ENCODE data around the gene SENP2. TPM values are rescaled to one million over a fixed set of nuclear protein-coding genes. Genes with fewer than 3 reads are reported as not detected.

The SENP2 gene
- total and polyA plus RNA-seq, 4 donors: 7.9 to 23.3 (median 11.3) TPM

DNA sequence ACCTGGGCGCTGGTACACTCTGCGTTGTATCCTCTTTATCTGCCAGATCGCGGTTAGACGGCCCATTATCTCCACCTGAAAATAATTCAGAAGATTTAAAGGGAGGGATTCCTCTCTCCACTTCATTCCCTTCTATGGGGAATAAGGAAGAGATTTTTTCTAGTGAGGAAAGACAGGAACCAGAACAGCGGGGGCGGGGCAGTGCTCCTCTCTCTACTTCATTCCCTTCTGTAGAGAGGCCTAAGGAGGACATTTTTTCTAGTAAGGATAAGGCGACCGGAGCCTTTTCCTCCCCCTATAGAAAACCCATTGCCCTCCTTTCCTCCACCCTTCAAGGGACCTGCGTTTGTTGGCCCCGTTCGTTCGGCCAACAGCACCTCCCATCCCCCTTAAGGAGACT, 25.4 kb upstream of the SENP2 start:
- no peak for DNase-seq (ENCODE audit: low spot score)
- Histone ChIP-seq H3K9ac (ENCODE audit: low read depth in 1 of 2, low read length in 2 of 2) (no peak overlapping the region), H3K9me3 (ENCODE audit: control insufficient read depth in 4 of 4, low read length in 3 of 4) (no peaks in the 10 kb centered on the region), H3K27ac (ENCODE audit: low read depth in 1 of 2, low read length in 2 of 2) (no peak overlapping the region), H3K4me3 (ENCODE audit: low read depth in 1 of 3, low read length in 3 of 3) (no peak overlapping the region), H3K27me3 (ENCODE audit: control insufficient read depth in 4 of 4, insufficient read depth in 4 of 4, low read length in 3 of 4) (no peaks in the 10 kb centered on the region), H3K36me3 (ENCODE audit: control insufficient read depth in 4 of 4, insufficient read depth in 3 of 4, low read depth in 1 of 4, low read length in 3 of 4) (no peaks in the 10 kb centered on the region), H3K4me1 (ENCODE audit: control insufficient read depth in 4 of 4, insufficient read depth in 4 of 4, low read length in 3 of 4) (no peaks in the 10 kb centered on the region)
- TF ChIP-seq NR2F2 (IDR thresholded peaks at IDR 0.05): no peak
- WGBS: 94% methylated on average over 13 of the region's 13 CpGs

DNA sequence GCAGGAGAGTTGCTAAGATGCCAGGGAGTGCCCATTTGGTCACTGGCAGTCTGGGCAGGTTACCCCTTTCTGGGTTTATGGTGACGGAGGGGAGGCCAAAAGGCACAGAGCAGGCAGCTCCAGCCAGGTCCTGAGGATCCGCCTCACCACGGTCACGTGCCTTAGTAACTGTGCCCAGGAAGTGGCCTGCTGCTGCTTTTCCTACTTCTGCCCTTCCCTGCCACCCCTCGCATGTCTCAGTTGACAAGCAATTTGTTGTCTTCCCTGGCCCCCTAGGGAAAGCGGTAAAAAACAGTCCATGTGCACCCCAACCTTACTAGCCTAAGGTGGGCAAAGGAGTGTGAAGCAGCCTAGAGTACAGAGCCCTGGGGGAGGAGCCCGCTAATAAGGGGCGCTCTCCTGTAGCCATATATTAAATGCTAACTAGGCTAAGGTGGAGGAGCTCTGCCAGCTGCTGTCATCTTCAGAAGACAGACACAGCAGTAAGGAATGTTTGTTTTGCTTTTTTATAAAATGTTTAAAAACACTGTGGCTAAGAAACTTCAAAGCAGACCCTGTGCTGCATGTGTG, 24.6 kb upstream of the SENP2 start:
- no peak overlapping the region for H3K9ac ChIP-seq (ENCODE audit: low read depth in 1 of 2, low read length in 2 of 2)
- no peaks in the 10 kb centered on the region for H3K36me3 ChIP-seq (ENCODE audit: control insufficient read depth in 4 of 4, insufficient read depth in 3 of 4, low read depth in 1 of 4, low read length in 3 of 4)
- TF ChIP-seq RAD21 (IDR thresholded peaks at IDR 0.05) (no peak), FOXA2 (IDR thresholded peaks at IDR 0.05) (no peak), GABPA (IDR thresholded peaks at IDR 0.05 in 1 of 2, conservative IDR thresholded peaks at IDR 0.05 in 1 of 2) (no peak), HNF4A (conservative IDR thresholded peaks at IDR 0.05) (no peak), HNF4G (IDR thresholded peaks at IDR 0.05) (no peak), RXRA (IDR thresholded peaks at IDR 0.05) (no peak), YY1 (IDR thresholded peaks at IDR 0.05) (no peak), TAF1 (conservative IDR thresholded peaks at IDR 0.05) (no peak), FOXA1 (IDR thresholded peaks at IDR 0.05) (no peak), SP1 (IDR thresholded peaks at IDR 0.05) (no peak)
- TF ChIP-seq, protein P1, sequence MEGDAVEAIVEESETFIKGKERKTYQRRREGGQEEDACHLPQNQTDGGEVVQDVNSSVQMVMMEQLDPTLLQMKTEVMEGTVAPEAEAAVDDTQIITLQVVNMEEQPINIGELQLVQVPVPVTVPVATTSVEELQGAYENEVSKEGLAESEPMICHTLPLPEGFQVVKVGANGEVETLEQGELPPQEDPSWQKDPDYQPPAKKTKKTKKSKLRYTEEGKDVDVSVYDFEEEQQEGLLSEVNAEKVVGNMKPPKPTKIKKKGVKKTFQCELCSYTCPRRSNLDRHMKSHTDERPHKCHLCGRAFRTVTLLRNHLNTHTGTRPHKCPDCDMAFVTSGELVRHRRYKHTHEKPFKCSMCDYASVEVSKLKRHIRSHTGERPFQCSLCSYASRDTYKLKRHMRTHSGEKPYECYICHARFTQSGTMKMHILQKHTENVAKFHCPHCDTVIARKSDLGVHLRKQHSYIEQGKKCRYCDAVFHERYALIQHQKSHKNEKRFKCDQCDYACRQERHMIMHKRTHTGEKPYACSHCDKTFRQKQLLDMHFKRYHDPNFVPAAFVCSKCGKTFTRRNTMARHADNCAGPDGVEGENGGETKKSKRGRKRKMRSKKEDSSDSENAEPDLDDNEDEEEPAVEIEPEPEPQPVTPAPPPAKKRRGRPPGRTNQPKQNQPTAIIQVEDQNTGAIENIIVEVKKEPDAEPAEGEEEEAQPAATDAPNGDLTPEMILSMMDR (IDR thresholded peaks at IDR 0.05; ENCODE audit: low read depth, low read length, missing input control): no peak
- TF ChIP-seq, protein P2, sequence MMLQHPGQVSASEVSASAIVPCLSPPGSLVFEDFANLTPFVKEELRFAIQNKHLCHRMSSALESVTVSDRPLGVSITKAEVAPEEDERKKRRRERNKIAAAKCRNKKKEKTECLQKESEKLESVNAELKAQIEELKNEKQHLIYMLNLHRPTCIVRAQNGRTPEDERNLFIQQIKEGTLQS (IDR thresholded peaks at IDR 0.05): no peak
- TF ChIP-seq, protein P3, sequence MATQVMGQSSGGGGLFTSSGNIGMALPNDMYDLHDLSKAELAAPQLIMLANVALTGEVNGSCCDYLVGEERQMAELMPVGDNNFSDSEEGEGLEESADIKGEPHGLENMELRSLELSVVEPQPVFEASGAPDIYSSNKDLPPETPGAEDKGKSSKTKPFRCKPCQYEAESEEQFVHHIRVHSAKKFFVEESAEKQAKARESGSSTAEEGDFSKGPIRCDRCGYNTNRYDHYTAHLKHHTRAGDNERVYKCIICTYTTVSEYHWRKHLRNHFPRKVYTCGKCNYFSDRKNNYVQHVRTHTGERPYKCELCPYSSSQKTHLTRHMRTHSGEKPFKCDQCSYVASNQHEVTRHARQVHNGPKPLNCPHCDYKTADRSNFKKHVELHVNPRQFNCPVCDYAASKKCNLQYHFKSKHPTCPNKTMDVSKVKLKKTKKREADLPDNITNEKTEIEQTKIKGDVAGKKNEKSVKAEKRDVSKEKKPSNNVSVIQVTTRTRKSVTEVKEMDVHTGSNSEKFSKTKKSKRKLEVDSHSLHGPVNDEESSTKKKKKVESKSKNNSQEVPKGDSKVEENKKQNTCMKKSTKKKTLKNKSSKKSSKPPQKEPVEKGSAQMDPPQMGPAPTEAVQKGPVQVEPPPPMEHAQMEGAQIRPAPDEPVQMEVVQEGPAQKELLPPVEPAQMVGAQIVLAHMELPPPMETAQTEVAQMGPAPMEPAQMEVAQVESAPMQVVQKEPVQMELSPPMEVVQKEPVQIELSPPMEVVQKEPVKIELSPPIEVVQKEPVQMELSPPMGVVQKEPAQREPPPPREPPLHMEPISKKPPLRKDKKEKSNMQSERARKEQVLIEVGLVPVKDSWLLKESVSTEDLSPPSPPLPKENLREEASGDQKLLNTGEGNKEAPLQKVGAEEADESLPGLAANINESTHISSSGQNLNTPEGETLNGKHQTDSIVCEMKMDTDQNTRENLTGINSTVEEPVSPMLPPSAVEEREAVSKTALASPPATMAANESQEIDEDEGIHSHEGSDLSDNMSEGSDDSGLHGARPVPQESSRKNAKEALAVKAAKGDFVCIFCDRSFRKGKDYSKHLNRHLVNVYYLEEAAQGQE (IDR thresholded peaks at IDR 0.05): no peak
- TF ChIP-seq, protein P4, sequence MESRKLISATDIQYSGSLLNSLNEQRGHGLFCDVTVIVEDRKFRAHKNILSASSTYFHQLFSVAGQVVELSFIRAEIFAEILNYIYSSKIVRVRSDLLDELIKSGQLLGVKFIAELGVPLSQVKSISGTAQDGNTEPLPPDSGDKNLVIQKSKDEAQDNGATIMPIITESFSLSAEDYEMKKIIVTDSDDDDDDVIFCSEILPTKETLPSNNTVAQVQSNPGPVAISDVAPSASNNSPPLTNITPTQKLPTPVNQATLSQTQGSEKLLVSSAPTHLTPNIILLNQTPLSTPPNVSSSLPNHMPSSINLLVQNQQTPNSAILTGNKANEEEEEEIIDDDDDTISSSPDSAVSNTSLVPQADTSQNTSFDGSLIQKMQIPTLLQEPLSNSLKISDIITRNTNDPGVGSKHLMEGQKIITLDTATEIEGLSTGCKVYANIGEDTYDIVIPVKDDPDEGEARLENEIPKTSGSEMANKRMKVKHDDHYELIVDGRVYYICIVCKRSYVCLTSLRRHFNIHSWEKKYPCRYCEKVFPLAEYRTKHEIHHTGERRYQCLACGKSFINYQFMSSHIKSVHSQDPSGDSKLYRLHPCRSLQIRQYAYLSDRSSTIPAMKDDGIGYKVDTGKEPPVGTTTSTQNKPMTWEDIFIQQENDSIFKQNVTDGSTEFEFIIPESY (IDR thresholded peaks at IDR 0.05): no peak
- H3K4me3 ChIP-seq (ENCODE audit: low read depth in 1 of 3, low read length in 3 of 3): no peak overlapping the region
- no peaks in the 10 kb centered on the region for H3K4me1 ChIP-seq (ENCODE audit: control insufficient read depth in 4 of 4, insufficient read depth in 4 of 4, low read length in 3 of 4)
- no peak overlapping the region for H3K27ac ChIP-seq (ENCODE audit: low read depth in 1 of 2, low read length in 2 of 2)
- WGBS: 81% methylated on average over 8 of the region's 8 CpGs
- DNase-seq (ENCODE audit: low spot score): no peak
- H3K9me3 ChIP-seq (ENCODE audit: control insufficient read depth in 4 of 4, low read length in 3 of 4): no peaks in the 10 kb centered on the region
- no peaks in the 10 kb centered on the region for H3K27me3 ChIP-seq (ENCODE audit: control insufficient read depth in 4 of 4, insufficient read depth in 4 of 4, low read length in 3 of 4)
